ENCODE data around the gene NID1.
"Not testable (repeated sequence)": the region's sequence is repeated elsewhere in the genome, so short reads cannot be mapped to it uniquely, and the experiment has no call there.

Gene NID1

DNA sequence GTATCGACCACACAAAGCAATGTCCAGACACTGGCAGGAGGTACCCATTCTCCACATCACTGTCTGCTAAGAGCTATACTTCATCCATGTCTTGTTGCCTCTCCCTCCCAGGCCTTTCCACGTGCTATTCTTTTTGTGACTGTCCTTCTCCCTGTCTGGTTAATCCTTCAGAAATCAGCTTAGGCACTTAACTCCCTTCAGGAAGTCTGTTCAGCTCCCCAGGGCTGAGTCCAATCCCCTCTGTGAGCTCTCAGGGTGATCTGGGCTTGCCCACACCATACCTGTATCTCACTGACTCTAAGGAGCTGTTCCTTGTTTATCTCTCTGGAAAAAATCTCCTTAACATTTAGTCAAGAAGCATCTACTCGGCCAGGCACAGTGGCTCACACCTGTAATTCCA, 69.4 kb downstream of the NID1 start:
- no peak for DNase-seq

DNA sequence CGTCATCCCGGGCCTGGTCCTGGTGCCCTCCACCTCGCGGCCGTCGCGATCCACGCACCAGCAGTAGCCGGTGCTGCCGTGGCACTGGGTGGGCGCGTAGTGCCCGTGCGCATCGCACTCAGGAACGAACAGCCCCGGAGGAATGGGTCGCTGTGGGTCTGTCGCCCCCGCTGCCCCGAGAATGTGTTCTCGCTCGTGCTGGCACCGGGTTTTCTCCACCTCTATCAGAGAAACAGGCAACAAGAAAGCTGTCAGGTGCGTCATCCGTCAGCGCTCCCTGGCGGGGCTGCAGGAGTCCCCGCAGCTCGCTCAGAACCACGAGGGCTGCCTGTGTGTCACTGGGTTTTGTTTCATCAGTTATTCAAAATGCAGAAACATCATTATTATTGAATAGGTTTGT, 71.2 kb downstream of the NID1 start:
- no peak for DNase-seq

DNA sequence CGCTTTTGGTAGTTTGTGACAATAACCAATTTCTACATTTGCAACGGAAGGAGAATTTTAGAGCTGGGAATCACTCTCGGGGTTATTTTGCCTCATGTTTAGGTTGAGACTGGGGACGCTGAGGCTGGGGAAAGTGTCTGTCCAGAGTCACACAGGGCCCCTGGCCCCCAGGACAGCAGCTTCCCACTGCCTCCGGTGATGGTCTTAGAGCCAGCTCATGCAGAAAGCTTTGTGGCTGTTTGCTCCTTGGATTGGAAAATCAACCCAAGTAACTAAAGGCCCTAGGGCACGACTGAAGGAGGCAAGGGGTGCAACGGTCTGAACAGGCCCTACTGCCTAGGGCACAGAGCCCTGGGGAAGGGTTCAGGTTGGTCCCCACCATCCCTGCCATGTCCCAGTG, 72.0 kb downstream of the NID1 start:
- no peak for DNase-seq

- no peak for DNase-seq
Observed at GRCh38 chr1:235992346-235992745, 72.5 kb downstream of the NID1 start.

DNA sequence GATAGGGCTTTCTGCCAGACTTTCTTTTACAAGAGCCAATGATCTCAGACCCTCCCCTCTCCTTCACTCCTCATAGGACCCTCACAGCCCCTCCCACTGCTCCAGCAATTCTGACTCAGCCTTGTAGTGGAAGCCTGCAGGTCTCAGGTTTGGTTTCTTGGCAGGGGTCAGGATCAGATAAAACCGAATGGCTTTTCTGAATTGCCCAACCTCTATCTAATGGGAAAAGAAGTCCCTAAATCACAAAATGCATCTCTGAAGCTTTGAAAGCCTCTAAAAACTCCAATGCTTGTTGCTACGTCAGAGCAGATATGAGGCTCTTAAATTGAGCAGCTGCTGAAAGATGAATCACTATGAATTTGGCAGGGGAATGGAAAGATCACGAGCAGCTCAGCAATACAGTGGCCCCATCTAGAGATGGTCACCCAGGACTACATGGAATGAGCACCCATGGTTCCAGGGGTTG, 74.5 kb downstream of the NID1 start:
- DNase-seq = no peak

DNA sequence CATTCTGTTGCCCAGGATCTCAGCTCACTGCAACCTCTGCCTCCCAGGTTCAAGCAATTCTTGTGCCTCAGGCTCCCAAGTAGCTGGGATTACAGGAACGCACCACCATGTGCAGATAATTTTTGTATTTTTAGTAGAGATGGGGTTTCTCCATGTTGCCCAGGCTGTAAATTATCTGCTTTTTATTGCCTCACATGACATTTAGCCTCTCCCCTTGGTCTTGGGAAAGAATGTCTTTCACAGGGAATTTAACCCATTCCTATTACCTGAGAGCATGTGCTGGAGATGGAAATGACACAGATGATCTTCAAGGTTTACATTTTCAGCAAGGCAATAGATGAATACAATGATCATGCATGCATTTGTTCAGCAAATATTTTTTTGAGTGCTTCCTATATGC, 75.8 kb downstream of the NID1 start:
- no peak for DNase-seq

DNA sequence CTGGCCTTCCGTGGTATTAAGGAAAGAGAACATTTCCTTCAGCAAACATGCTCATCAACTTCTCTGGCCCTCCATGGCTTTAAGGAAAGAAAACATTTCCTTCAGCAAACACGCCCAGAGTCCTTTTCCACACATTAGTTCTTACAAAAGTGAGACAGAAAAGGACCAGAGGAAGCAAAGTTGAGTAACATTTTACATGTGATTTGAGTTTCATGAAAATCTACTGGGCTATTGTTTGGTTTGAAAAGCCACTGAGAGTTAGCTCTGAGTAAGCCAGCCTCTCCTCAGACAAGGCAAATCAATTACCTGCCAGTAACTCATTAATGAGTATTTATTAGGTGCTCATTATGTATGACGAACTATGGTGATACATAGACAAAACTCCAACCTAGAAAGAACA, 78.0 kb downstream of the NID1 start:
- DNase-seq = no peak

DNA sequence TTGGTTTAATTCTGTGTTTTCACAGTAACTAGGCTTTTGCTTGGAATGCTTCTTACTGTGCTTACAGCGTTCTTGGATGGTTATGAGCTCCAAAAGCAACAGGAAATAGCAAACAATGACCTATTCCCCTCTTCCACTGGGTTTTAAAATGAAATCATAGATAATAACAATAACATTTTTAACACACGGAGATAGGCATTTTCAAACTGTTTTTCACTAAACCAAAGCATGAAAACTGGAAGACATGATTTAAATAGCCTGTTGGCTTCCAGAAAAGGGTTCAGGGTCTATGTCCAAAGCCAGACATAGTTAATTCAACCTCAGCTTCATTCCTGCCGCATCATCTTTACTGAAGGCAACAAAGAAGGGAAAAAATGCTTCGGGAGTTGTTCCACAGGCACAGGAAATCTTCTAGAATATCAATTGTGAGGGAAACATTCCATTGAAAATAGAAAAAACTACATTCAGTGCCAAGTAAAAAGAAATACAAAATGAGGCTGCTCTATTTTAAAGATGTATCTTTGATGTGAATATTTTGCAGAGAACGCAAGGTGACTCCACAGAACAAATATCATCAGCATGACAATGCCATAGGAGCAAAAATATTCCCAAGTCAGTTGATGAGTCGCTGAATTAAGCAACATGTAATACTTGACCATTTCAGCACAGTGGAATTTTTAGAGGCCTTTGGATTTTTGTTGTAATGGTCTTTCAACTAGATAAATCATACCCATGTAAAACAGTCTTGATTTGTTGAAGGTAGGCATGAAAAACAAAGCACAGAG, 80.7 kb downstream of the NID1 start:
- DNase-seq = no peak

- no peak for DNase-seq
Observed at GRCh38 chr1:235980976-235981375, 83.9 kb downstream of the NID1 start.

- DNase-seq = no peak
Observed at GRCh38 chr1:235979716-235980333, 85.1 kb downstream of the NID1 start.

DNA sequence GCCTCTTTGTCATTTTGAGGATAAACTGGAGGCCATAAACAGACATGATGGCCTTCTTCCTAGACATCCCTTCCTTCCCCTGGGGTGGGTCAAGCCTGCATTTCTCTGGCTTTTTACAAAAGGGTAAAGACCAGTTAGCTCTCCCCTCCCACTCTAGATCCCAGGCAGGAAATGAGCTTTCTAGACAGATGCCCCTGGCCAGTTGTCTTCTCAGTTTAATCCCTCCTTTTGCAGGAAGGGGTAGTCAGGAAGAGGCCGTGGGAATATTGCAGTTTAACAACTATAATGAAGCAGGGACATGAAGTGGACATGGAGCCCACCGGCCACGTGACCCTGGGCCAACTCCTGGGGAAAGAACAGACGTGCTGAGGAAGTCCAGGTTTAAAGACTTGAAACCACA, 85.7 kb downstream of the NID1 start:
- no peak for DNase-seq

- DNase-seq = no peak
Observed at GRCh38 chr1:235976490-235976889, 88.4 kb downstream of the NID1 start.

GRCh38 chr1:235974616-235975015, 90.3 kb downstream of the NID1 start:
- DNase-seq = no peak

GRCh38 chr1:235972691-235973090, 92.2 kb downstream of the NID1 start:
- DNase-seq = not testable (repeated sequence)

DNA sequence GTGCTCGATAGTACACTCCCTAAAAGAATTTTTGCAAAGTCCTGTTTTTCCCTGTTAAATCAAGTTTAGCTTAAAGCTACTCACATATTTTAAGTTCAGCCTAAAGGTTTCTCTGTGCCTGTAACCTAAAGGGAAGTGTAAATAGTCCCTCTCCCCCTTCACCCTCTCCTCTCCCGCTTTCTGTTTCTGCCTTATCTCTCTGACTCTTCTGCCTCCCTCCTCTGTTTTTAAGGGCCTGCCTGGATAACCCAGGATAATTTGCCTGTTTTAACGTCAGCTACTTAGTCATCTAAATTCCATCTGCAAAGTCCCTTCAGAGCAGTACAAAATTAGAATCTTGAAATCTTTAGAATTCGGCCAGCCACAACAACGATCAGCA, 92.6 kb downstream of the NID1 start:
- no peak for DNase-seq

- peak; percentile 97 for DNase-seq
Observed at GRCh38 chr1:235971571-235972310, 93.1 kb downstream of the NID1 start.

GRCh38 chr1:235971020-235971419, 93.9 kb downstream of the NID1 start:
- no peak for DNase-seq

DNA sequence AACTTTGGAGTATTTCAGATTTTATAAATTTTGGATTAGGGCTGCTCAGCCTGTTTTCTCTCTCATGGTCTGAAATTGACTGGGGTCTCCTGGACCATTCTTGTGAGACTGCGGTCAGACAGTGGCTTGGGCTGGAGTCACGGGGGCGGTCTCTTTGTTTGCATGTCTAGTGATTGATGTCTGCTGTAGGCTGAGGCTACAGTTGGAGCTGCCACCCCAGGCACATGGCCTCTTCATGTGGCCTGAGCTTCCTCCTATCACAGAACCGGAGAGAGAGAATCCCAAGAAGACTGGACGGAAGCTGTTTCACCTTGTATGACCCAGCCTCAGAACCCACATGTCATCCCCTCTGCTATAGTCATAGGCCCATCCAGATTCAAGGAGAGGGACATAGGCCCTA, 96.1 kb downstream of the NID1 start:
- no peak for DNase-seq

DNA sequence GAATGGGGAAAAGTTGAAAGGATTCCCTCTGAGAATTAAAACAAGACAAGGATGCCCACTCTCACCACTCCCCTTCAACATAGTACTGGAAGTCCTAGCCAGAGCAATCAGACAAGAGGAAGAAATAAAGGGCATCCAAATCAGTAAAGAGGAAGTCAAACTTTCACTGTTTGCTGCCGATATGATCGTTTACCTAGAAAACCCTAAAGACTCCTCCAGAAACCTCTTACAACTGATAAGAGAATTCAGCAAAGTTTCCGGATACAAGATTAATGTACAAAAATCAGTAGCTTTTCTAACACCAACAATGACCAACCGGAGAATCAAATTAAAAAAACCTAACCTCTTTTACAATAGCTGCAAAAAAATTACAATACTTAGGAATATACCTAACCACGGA, 98.8 kb downstream of the NID1 start:
- DNase-seq = not testable (repeated sequence)

DNA sequence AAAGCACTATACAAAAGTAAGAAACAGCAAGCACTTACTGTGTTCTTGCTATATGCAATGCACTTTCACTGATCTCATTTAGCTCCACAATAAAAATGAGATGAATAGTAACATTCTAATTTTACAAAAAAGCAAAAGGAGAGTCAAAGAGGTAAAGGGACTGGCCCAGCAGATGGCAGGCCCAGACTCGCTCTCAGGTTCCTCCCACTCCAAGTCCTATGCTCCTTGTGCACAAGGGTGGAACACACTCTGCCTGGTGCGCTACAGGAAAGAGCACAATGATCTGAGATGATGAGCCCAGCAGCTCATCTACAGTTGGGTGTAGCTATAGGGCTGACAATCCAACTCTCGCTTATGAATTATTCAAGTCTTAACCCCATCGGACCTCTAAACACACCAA, 104.1 kb downstream of the NID1 start:
- no peak for DNase-seq

DNA sequence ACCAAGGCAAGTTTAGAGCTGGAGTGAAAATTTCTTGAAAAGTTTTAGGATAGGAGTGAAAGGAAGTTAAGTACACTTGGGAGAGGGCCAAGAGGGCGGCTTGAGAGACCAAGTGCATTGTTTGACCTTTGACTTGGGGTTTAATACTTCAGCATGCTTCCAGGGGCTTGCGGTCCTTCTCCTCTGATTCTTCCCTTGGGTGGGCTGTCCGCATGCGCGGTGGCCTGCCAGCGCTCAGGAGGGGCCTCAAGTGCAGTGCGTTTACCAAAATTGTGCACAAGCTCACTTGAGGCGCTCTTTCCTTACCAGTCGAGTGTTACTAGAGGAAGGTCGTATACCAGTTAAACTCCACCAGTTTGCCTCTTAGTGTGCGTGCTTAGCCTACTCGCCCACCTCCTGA, 106.9 kb downstream of the NID1 start:
- no peak for DNase-seq

DNA sequence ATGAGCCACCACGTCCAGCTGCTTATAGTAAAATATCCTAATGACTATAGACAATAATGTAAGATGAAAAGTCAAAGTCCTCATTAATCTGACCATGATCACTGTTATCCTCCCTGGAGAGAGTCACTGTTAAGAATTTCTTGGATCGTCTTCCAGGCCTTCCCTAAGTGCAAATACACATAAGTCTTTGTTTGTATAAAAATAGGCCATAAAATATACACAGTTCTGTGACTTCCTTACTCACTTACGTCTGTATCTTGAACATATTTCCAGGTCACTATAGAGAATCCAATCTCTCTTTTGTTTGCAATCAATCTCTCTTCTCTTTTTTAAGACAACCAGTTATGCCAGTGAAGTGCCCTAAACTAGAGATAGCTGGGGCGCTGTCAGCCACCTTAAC, 109.1 kb downstream of the NID1 start:
- DNase-seq = no peak

GRCh38 chr1:235954306-235955283, 110.3 kb downstream of the NID1 start:
- DNase-seq = peak; percentile 68

All from activated CD8-positive, alpha-beta memory T cell treated with anti-CD3 and anti-CD28 coated beads for 24 hours (primary cell).